Lung (tissue), 12 donors: ENCODE measurements around the gene CAMK2G. TPM values are rescaled to one million over a fixed set of nuclear protein-coding genes. Genes with fewer than 3 reads are reported as not detected.

ENCODE experiments used
- ATAC-seq: fragments of 200-7000 bp; cut with Tn5 transposase; one replicate; pipeline ENCODE4 v1.9.1; 2020; ENCODE audit warnings: moderate number of reproducible peaks; ENCODE audit not compliant: insufficient read depth, low FRiP score
- DNase-seq, 3 donors: peaks; one replicate each; pipeline ENCODE4 v3.0.0-alpha.2; 2013 to 2017
- H3K27ac ChIP-seq, 2 donors: one replicate each; pipeline ENCODE4 v1.5.1; 2013; ENCODE audit warnings: mild to moderate bottlenecking in 2 of 2, moderate library complexity in 2 of 2, control low read depth in 1 of 2, inconsistent platforms in 1 of 2, low read depth in 1 of 2, low read length in 1 of 2
- H3K27me3 ChIP-seq, 3 donors: one replicate each; pipeline ENCODE4 v1.5.1; 2013; ENCODE audit warnings: low read length in 2 of 3; ENCODE audit not compliant: control insufficient read depth in 3 of 3, insufficient read depth in 3 of 3
- H3K36me3 ChIP-seq, 4 donors: one replicate each; pipeline ENCODE4 v1.5.1; 2013; ENCODE audit warnings: low read length in 4 of 4, mild to moderate bottlenecking in 1 of 4, moderate library complexity in 1 of 4; ENCODE audit not compliant: control insufficient read depth in 4 of 4, insufficient read depth in 4 of 4
- H3K4me1 ChIP-seq, 5 donors: one replicate each; pipeline ENCODE4 v1.5.1; 2013; ENCODE audit warnings: low read length in 5 of 5, mild to moderate bottlenecking in 2 of 5, moderate library complexity in 1 of 5; ENCODE audit not compliant: control insufficient read depth in 5 of 5, insufficient read depth in 5 of 5
- H3K4me3 ChIP-seq: one replicate; pipeline ENCODE4 v1.5.1; 2013; ENCODE audit warnings: mild to moderate bottlenecking, control low read depth, moderate library complexity
- H3K9ac ChIP-seq, 2 donors: one replicate each; pipeline ENCODE4 v1.5.1; 2013; ENCODE audit warnings: low read length in 2 of 2, control low read depth in 1 of 2; ENCODE audit not compliant: insufficient read depth in 1 of 2
- H3K9me3 ChIP-seq, 4 donors: one replicate each; pipeline ENCODE4 v1.5.1; 2013; ENCODE audit warnings: low read length in 3 of 4, mild to moderate bottlenecking in 1 of 4, moderate library complexity in 1 of 4; ENCODE audit not compliant: control insufficient read depth in 4 of 4, insufficient read depth in 3 of 4
- WGBS, 2 donors: extraction: QIAGEN DNeasy Blood & Tissue Kit; methylation state at CpG; one replicate each; pipeline ENCODE4 v1.1.7; 2013; 5-methylcytosine and 5-hydroxymethylcytosine counted together
- polyA plus RNA-seq, 2 donors: library from polyadenylated mRNA; stranded (reverse); fragments of 200-250 nt; gene quantifications; one replicate each; pipeline ENCODE4 v1.2.1, GENCODE V29; 2013
- total RNA-seq, 2 donors: library from RNA; depleted of rRNA in 1 of 2; stranded (reverse); fragments of >200 nt in 1 of 2; gene quantifications; one replicate each; pipeline ENCODE4 v1.2.1, GENCODE V29; 2014 to 2021
- TF ChIP-seq, protein P1 (sequence below): IDR thresholded peaks from 2 replicates; pipeline ENCODE4 v1.5.1; 2012; ENCODE audit warnings: mild to moderate bottlenecking; ENCODE audit errors: control extremely low read depth, extremely low read depth
- donor health status: control.
- donor health status: control.
- donor health status: Bipolar disorder and iron deficiency.
- donor health status: healthy.
- donor health status: DM: yes; HTN: yes; CAD: no.

The CAMK2G gene
- total and polyA plus RNA-seq, 4 donors = 15.8 to 41.1 (median 29.0) TPM

DNA sequence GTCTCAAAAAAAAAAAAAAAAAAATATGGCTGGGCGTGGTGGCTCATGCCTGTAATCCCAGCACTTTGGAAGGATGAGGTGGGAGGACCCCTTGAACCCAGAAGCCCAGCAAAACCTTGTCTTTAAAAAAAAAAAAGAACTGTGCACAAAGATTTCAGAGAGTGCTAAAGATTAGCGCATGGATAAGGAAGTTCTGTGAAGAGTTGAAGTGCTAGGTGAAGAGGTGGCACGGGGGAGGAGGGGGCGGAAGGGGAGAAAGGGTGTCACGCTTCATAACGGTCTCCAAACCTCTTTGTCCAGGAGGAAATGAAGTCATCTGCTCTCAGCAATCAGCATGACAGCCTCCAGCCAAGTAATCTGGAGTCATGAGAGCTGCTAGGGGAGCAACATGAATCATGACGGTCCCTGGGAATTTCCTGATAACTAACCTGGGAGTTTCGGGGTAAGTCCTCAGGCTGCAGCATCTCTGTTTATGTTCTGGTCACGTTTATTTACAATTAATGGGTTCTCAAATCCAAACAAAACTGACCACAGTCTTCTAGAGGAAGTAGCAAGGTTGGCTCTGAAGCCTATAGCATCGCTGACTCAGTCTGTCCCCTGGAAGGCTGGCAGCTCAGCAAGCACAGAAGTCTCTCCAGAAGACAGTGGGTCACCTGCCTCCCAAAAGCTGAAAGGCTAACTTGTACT is 34.6 kb upstream of the CAMK2G start:
- WGBS, 2 donors = 9 to 11% methylated on average over 10 of the region's 10 CpGs
- H3K4me1 ChIP-seq = peaks cover 0 to 25% (median 9%) of the 10 kb centered on the region in 5 donors
- peaks cover 0 to 3% (median 0%) of the 10 kb centered on the region in 4 donors for H3K36me3 ChIP-seq
- H3K9ac ChIP-seq = no peak overlapping the region
- no peak for ATAC-seq
- DNase-seq = peak; percentile 36 to 63 (median 52)
- no peaks in the 10 kb centered on the region for H3K9me3 ChIP-seq
- H3K27ac ChIP-seq = peak overlapping the region; percentile 21 to 87
- TF ChIP-seq, protein P1, sequence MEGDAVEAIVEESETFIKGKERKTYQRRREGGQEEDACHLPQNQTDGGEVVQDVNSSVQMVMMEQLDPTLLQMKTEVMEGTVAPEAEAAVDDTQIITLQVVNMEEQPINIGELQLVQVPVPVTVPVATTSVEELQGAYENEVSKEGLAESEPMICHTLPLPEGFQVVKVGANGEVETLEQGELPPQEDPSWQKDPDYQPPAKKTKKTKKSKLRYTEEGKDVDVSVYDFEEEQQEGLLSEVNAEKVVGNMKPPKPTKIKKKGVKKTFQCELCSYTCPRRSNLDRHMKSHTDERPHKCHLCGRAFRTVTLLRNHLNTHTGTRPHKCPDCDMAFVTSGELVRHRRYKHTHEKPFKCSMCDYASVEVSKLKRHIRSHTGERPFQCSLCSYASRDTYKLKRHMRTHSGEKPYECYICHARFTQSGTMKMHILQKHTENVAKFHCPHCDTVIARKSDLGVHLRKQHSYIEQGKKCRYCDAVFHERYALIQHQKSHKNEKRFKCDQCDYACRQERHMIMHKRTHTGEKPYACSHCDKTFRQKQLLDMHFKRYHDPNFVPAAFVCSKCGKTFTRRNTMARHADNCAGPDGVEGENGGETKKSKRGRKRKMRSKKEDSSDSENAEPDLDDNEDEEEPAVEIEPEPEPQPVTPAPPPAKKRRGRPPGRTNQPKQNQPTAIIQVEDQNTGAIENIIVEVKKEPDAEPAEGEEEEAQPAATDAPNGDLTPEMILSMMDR = no peak
- peaks cover 0 to 23% (median 17%) of the 10 kb centered on the region in 3 donors for H3K27me3 ChIP-seq
- H3K4me3 ChIP-seq = no peak overlapping the region

DNA sequence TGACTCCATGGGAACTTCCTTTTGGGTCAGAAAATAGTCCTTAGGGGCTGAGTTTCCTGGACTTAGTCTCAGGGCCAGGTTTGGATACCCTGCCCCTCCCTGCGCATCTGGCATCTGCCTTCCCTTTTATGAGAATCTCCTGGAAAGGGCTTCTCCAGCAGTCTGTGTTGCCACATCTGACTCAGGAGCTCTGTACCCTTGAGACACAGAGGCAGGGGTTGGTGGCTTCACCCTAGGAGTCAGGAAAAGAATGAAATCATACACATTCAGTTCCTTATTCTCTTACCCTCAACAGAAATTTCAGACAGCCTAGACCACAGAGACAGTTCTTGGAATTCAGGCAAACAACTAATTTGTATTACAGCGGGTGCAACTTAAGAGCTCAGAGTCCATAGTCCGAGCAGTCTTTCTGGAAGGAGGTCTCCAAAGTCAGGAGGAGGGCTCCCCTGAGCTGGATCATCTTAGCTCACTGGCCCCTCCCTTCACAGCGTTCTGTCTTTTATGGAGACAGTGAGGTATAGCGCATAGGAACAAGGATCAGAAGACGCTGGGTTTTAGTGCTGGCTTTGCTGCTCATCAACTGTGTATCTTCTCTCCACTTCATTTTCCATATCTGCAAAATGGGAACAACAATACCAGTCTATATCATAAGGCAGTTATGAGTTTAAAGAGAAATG is 33.6 kb upstream of the CAMK2G start:
- DNase-seq = no peak
- H3K9ac ChIP-seq = no peak overlapping the region
- H3K4me1 ChIP-seq = peaks cover 0 to 25% (median 9%) of the 10 kb centered on the region in 5 donors

DNA sequence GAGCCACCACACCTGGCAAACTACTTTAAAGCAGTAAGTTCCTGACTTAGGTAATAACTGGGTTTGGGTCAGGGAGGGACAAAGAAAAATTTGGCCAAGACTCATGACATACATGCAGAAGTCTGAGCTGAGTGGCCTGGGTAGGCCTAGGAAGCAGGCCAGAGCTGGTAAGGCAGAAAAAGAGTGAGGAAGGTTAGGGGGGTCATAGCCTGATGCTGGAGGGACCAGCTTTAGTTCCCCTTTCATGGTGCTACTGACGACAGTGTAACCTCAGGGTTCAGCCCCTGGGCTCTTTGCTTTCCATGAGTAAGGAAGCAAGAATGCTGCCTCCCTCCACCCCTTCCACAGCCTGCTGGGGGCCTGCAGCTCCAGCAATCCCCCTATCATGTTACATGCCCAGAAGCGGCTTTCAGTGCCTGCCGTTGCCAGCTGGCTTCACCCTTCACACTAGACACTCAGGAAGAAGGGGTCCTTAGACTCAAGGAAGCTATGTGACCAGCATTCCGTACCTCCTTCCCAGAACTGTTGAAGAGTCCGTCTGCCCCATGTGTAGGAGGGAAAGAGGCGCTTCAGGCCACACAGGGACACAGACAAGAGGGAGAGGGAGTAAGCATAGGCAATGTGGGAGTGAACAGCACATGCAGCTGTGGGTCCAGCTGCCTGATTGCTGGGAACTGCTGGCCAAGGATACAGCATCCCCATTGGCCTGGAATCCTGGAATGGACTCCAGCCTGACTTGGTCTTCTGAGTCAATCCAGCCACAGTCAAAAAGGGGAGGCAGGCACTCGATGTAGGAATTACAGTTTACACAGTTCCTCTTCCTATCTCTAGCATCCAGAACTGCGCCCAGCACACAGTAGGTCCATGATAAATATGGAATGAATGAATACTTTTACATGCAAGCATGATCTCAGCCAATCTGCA is 32.4 kb upstream of the CAMK2G start:
- H3K9me3 ChIP-seq = no peaks in the 10 kb centered on the region
- H3K27ac ChIP-seq = peak overlapping the region; percentile 50 to 93
- peaks cover 0 to 8% (median 6%) of the 10 kb centered on the region in 3 donors for H3K27me3 ChIP-seq
- H3K4me1 ChIP-seq = peaks cover 0 to 25% (median 9%) of the 10 kb centered on the region in 5 donors
- DNase-seq (peak; percentile 85 to 88 (median 87)), ATAC-seq (peak; percentile 54)
- no peaks in the 10 kb centered on the region for H3K36me3 ChIP-seq
- H3K9ac ChIP-seq = peak overlapping the region in 1 of 2 donors; percentile 54
- no peak overlapping the region for H3K4me3 ChIP-seq
- TF ChIP-seq, protein P1 = no peak
- 56 to 61% methylated on average over 8 of the region's 8 CpGs for WGBS, 2 donors

More for the DNA sequence above, 33.6 kb upstream of the CAMK2G start:
- TF ChIP-seq, protein P1 = no peak
- Histone ChIP-seq H3K9me3 (no peaks in the 10 kb centered on the region), H3K27ac (peak overlapping the region; percentile 23 to 42), H3K36me3 (peaks cover 0 to under 1% (median 0%) of the 10 kb centered on the region in 4 donors), H3K4me3 (no peak overlapping the region), H3K27me3 (peaks cover 0 to 18% (median 14%) of the 10 kb centered on the region in 3 donors)
- 54 to 74% methylated on average over 6 of the region's 6 CpGs for WGBS, 2 donors
- ATAC-seq = peak; percentile 12
